ENCODE measurements around the gene TMX1.

GRCh38 chr14:51261151-51261550 lies 21.1 kb downstream of the TMX1 start:
- TF ChIP-seq CTCF (IDR thresholded peaks at IDR 0.05) (no peak), POLR2A (IDR thresholded peaks at IDR 0.05) (no peak)

Data from testis (tissue), 2 donors.